AG09309 (cell line): ENCODE results near the gene SPRR2A.

Source experiments
- DNase-seq: peaks from one replicate; pipeline ENCODE4 v3.0.0-alpha.2; 2010; ENCODE audit warnings: low read depth
- H3K4me3 ChIP-seq: 2 replicates; pipeline ENCODE4 v1.5.1; 2011; ENCODE audit warnings: mild to moderate bottlenecking, low read depth, low read length, moderate library complexity; ENCODE audit not compliant: control insufficient read depth
- CTCF ChIP-seq: IDR thresholded peaks from 2 replicates; pipeline ENCODE4 v1.5.1; 2011; ENCODE audit warnings: mild to moderate bottlenecking, low read depth, low read length, inconsistent platforms; ENCODE audit not compliant: insufficient read depth, control insufficient read depth; ENCODE audit errors: missing control alignments

The SPRR2A gene

GRCh38 chr1:153057375-153057774 is at the start of gene SPRR2A:
Gene SPRR2A (minus strand): TSS chr1:153057512. CDS start chr1:153056735, 777 bp downstream.
- H3K4me3 ChIP-seq, result no peak within 1 kb of the TSS

GRCh38 chr1:153100245-153100644 is 42.9 kb upstream of the SPRR2A start:
- no peak for TF ChIP-seq CTCF
- no peak overlapping the region for H3K4me3 ChIP-seq
- DNase-seq, result no peak

More at GRCh38 chr1:153057375-153057774, at the start of gene SPRR2A:
- no peak for DNase-seq
- no peak for TF ChIP-seq CTCF

GRCh38 chr1:153099461-153100045 is 42.2 kb upstream of the SPRR2A start:
- H3K4me3 ChIP-seq, result no peak overlapping the region
- TF ChIP-seq CTCF, result no peak
- DNase-seq, result no peak

GRCh38 chr1:153095764-153096163 is 38.5 kb upstream of the SPRR2A start:
- DNase-seq, result no peak
- no peak for TF ChIP-seq CTCF
- no peak overlapping the region for H3K4me3 ChIP-seq

GRCh38 chr1:153094426-153094825 is 37.1 kb upstream of the SPRR2A start, which contains the start of gene SPRR2E:
Gene SPRR2E (minus strand): TSS chr1:153094526. CDS start chr1:153093751, 775 bp downstream.
- no peak for DNase-seq
- TF ChIP-seq CTCF, result no peak
- H3K4me3 ChIP-seq, result no peak within 1 kb of the TSS

GRCh38 chr1:153087652-153088051 is 30.3 kb upstream of the SPRR2A start:
- TF ChIP-seq CTCF, result no peak
- H3K4me3 ChIP-seq, result no peak overlapping the region
- no peak for DNase-seq
